Pancreas (tissue), 10 donors: ENCODE measurements around the gene IRX4. TPM values are rescaled to one million over a fixed set of nuclear protein-coding genes. Genes with fewer than 3 reads are reported as not detected.

ENCODE experiments used
- ATAC-seq, 4 donors: fragments of 200-7000 bp; cut with Tn5 transposase; one replicate each; pipeline versions ENCODE4 v1.8.0 to v1.9.1; 2020; ENCODE audit warnings: mild to moderate bottlenecking in 4 of 4, moderate library complexity in 4 of 4
- DNase-seq, 6 donors: peaks; one replicate each; pipeline ENCODE4 v3.0.0-alpha.2; 2020
- FAIRE-seq: peaks from 2 replicates; lab custom pipeline; 2012; peaks lifted over from hg19 to GRCh38; lab: Jason Lieb, UNC
- H3K27ac ChIP-seq, 4 donors: fragments of 200-600 bp; sonication (generic); 1 replicate in 3 of 4; 2 replicates in 1 of 4; pipeline versions ENCODE4 v1.5.0 to v1.8.0; 2020
- H3K27me3 ChIP-seq, 4 donors: fragments of 200-600 bp; one replicate each; pipeline ENCODE4 v1.8.0; 2021
- H3K36me3 ChIP-seq, 3 donors: fragments of 200-600 bp; sonication (generic) in 1 of 3; one replicate each; pipeline versions ENCODE4 v1.5.0 to v1.8.0; 2020 to 2021
- H3K4me1 ChIP-seq, 3 donors: fragments of 200-600 bp; one replicate each; pipeline ENCODE4 v1.8.0; 2021
- H3K4me3 ChIP-seq, 4 donors: fragments of 200-600 bp; sonication (generic) in 2 of 4; one replicate each; pipeline versions ENCODE4 v1.5.0 to v1.8.0; 2020 to 2021
- H3K9me3 ChIP-seq, 4 donors: fragments of 200-600 bp; one replicate each; pipeline ENCODE4 v1.8.0; 2021
- CTCF ChIP-seq, 4 donors: fragments of 200-600 bp; sonication (generic) in 3 of 4; IDR thresholded peaks; one replicate each; pipeline versions ENCODE4 v1.5.0 to v1.8.0; 2021; ENCODE audit warnings: antibody characterized with exemption in 4 of 4
- WGBS, 2 donors: extraction: QIAGEN DNeasy Blood & Tissue Kit; methylation state at CpG; one replicate each; pipeline ENCODE4 v1.1.7; 2013; 5-methylcytosine and 5-hydroxymethylcytosine counted together
- intact Hi-C, 3 donors: fragments of 100-400 bp; cut with DNase I; formaldehyde crosslinking; loops; one replicate each; pipeline versions ENCODE4 v1.11.1 to v1.14.2; 2022
- polyA plus RNA-seq, 2 donors: library from polyadenylated mRNA; stranded (reverse); fragments of 200-250 nt; gene quantifications; one replicate each; pipeline ENCODE4 v1.2.3, GENCODE V29; 2013
- total RNA-seq, 6 donors: library from RNA; stranded (reverse); fragmentation: NEBNext Ultra II Directional in 4 of 6; extraction: Animal tissue kit (Norgen Biotek cat#: 25700) in 4 of 6; gene quantifications; one replicate each; pipeline versions ENCODE4 v1.2.1 to v1.2.4, GENCODE V29; 2021 to 2023
- donor health status: healthy with polysubstance abuse.
- donor health status: DM: no; HTN: no; CAD: no; lungs with moderate emphysema.
- donor health status: DM: no; HTN: no; CAD: no.
- donor health status: control.
- donor health status: control.
- donor health status: Bipolar disorder and iron deficiency.
- donor health status: DM: yes; HTN: yes; CAD: no.
- donor health status: DM: no; HTN: no; CAD: no.
- donor health status: DM: no; HTN: no; CAD: no.
- donor health status: DM: yes; HTN: yes; CAD: no.

The IRX4 gene
- total and polyA plus RNA-seq, 8 donors: 0.31 TPM; not detected in 7

GRCh38 chr5:1867815-1868143, 14.9 kb downstream of the IRX4 start:
- H3K4me3 ChIP-seq: no peak overlapping the region
- H3K9me3 ChIP-seq: no peaks in the 10 kb centered on the region
- FAIRE-seq (no peak), ATAC-seq (no peak), DNase-seq (no peak)
- intact Hi-C loops: no loop called here
- no peaks in the 10 kb centered on the region for H3K27me3 ChIP-seq
- no peaks in the 10 kb centered on the region for H3K36me3 ChIP-seq
- H3K4me1 ChIP-seq: no peaks in the 10 kb centered on the region
- no peak for TF ChIP-seq CTCF (IDR thresholded peaks at IDR 0.05)
- no peak overlapping the region for H3K27ac ChIP-seq
- 14 to 23% methylated on average over 20 of the region's 20 CpGs for WGBS, 2 donors

- no peak overlapping the region for H3K4me3 ChIP-seq
- no peak for ATAC-seq
- no peaks in the 10 kb centered on the region for H3K27me3 ChIP-seq
- WGBS, 2 donors: 8 to 10% methylated on average over 8 of the region's 8 CpGs
- FAIRE-seq: no peak
- TF ChIP-seq CTCF (IDR thresholded peaks at IDR 0.05): no peak
- H3K27ac ChIP-seq: no peak overlapping the region
- intact Hi-C loops: no loop called here
- H3K4me1 ChIP-seq: no peaks in the 10 kb centered on the region
- no peaks in the 10 kb centered on the region for H3K36me3 ChIP-seq
- H3K9me3 ChIP-seq: no peaks in the 10 kb centered on the region
- peak in 1 of 6 donors; percentile 22 for DNase-seq
Observed at GRCh38 chr5:1867114-1867814, 15.5 kb downstream of the IRX4 start.

GRCh38 chr5:1865948-1866347, 16.8 kb downstream of the IRX4 start:
- peak in 1 of 6 donors; percentile 27 for DNase-seq
- TF ChIP-seq CTCF (IDR thresholded peaks at IDR 0.05): no peak
- 51 to 72% methylated on average over 14 of the region's 14 CpGs for WGBS, 2 donors
- Histone ChIP-seq H3K27ac (no peak overlapping the region), H3K27me3 (no peaks in the 10 kb centered on the region), H3K4me1 (no peaks in the 10 kb centered on the region), H3K36me3 (no peaks in the 10 kb centered on the region), H3K9me3 (no peaks in the 10 kb centered on the region), H3K4me3 (no peak overlapping the region)
- ATAC-seq: no peak
- no peak for FAIRE-seq
- intact Hi-C loops: no loop called here

GRCh38 chr5:1865486-1865885, 17.2 kb downstream of the IRX4 start:
- no peak for ATAC-seq
- peak in 1 of 6 donors; percentile 27 for DNase-seq
- Histone ChIP-seq H3K27me3 (no peaks in the 10 kb centered on the region), H3K4me3 (no peak overlapping the region), H3K9me3 (no peaks in the 10 kb centered on the region), H3K4me1 (no peaks in the 10 kb centered on the region), H3K36me3 (no peaks in the 10 kb centered on the region), H3K27ac (no peak overlapping the region)
- intact Hi-C loops: no loop called here
- 41 to 49% methylated on average over 13 to 14 of the region's 14 CpGs for WGBS, 2 donors
- FAIRE-seq: no peak
- no peak for TF ChIP-seq CTCF (IDR thresholded peaks at IDR 0.05)

- ATAC-seq: no peak
- 44 to 49% methylated on average over 16 of the region's 16 CpGs for WGBS, 2 donors
- no peaks in the 10 kb centered on the region for H3K36me3 ChIP-seq
- no peak for TF ChIP-seq CTCF (IDR thresholded peaks at IDR 0.05)
- no peaks in the 10 kb centered on the region for H3K9me3 ChIP-seq
- H3K4me1 ChIP-seq: no peaks in the 10 kb centered on the region
- no peak for DNase-seq
- FAIRE-seq: no peak
- H3K4me3 ChIP-seq: no peak overlapping the region
- H3K27ac ChIP-seq: no peak overlapping the region
- H3K27me3 ChIP-seq: no peaks in the 10 kb centered on the region
- intact Hi-C loops: no loop called here
Observed at GRCh38 chr5:1864896-1865440, 17.8 kb downstream of the IRX4 start.
